HepG2 (cell line): Measurements from ENCODE around the gene SETD1B. TPM values are rescaled to one million over a fixed set of nuclear protein-coding genes. Genes with fewer than 3 reads are reported as not detected.

Experiments
- ASH2L ChIP-seq: fragments of 300-600, 200-600 bp; sonication (generic); IDR thresholded peaks from 2 replicates; pipeline ENCODE4 v1.7.0; 2017; ENCODE audit warnings: low read depth, mild to moderate bottlenecking, moderate library complexity, mixed read lengths, low read length; ENCODE audit not compliant: insufficient read length
- BATF2 ChIP-seq: sonication (generic); formaldehyde crosslinking; IDR thresholded peaks from 2 replicates; pipeline ENCODE4 v1.8.0; 2022; ENCODE audit warnings: mild to moderate bottlenecking, missing genetic modification reagents, moderate library complexity
- EZH2 ChIP-seq: conservative IDR thresholded peaks from 2 replicates; pipeline ENCODE4 v1.6.1; 2012; ENCODE audit warnings: mild to moderate bottlenecking, low read depth, low read length, moderate library complexity
- FIP1L1 ChIP-seq: fragments of 200-400 bp; formaldehyde crosslinking; IDR thresholded peaks from 2 replicates; pipeline ENCODE4 v1.6.1; 2018; ENCODE audit warnings: low read depth, mild to moderate bottlenecking, low read length, moderate library complexity, borderline replicate concordance; ENCODE audit not compliant: insufficient read depth
- FOXC1 ChIP-seq: sonication (generic); formaldehyde crosslinking; IDR thresholded peaks from 2 replicates; pipeline ENCODE4 v1.8.0; 2022; ENCODE audit warnings: mild to moderate bottlenecking, missing genetic modification reagents, borderline replicate concordance
- GATA4 ChIP-seq: sonication (generic); IDR thresholded peaks from 2 replicates; pipeline ENCODE4 v1.6.1; 2016; ENCODE audit warnings: antibody characterized with exemption, low read depth, borderline replicate concordance
- GLI4 ChIP-seq: sonication (generic); formaldehyde crosslinking; IDR thresholded peaks from 2 replicates; pipeline ENCODE4 v1.5.1; 2020; ENCODE audit warnings: missing genetic modification reagents, mild to moderate bottlenecking, moderate library complexity, borderline replicate concordance
- IRF9 ChIP-seq: sonication (generic); formaldehyde crosslinking; IDR thresholded peaks from 2 replicates; pipeline ENCODE4 v1.8.0; 2022; ENCODE audit warnings: missing genetic modification reagents, mild to moderate bottlenecking, borderline replicate concordance
- JUNB ChIP-seq: sonication (generic); formaldehyde crosslinking; IDR thresholded peaks from 2 replicates; pipeline ENCODE4 v1.8.0; 2022; ENCODE audit warnings: missing genetic modification reagents, mild to moderate bottlenecking, borderline replicate concordance
- KMT2B ChIP-seq: IDR thresholded peaks from 2 replicates; pipeline ENCODE4 v1.6.1; 2016; ENCODE audit warnings: missing genetic modification reagents, missing compliant biosample characterization
- NFYC ChIP-seq: IDR thresholded peaks from 2 replicates; pipeline ENCODE4 v1.6.1; 2016; ENCODE audit warnings: missing genetic modification reagents, missing compliant biosample characterization
- NPAS2 ChIP-seq: sonication (generic); formaldehyde crosslinking; IDR thresholded peaks from 2 replicates; pipeline ENCODE4 v1.8.0; 2022; ENCODE audit warnings: mild to moderate bottlenecking, missing genetic modification reagents, borderline replicate concordance
- ONECUT2 ChIP-seq: sonication (generic); formaldehyde crosslinking; IDR thresholded peaks from 2 replicates; pipeline ENCODE4 v1.4.0; 2020; ENCODE audit warnings: missing genetic modification reagents
- PHB2 ChIP-seq: fragments of 450-650 bp; IDR thresholded peaks from 2 replicates; pipeline ENCODE4 v1.6.1; 2018; ENCODE audit not compliant: partially characterized antibody
- SP2 ChIP-seq: sonication (generic); formaldehyde crosslinking; IDR thresholded peaks from 2 replicates; pipeline ENCODE4 v1.5.1; 2020; ENCODE audit warnings: mild to moderate bottlenecking, missing genetic modification reagents
- STAT5B ChIP-seq: sonication (generic); formaldehyde crosslinking; IDR thresholded peaks from 2 replicates; pipeline ENCODE4 v1.4.0; 2020; ENCODE audit warnings: missing genetic modification reagents
- TBX2 ChIP-seq: sonication (generic); formaldehyde crosslinking; IDR thresholded peaks from 2 replicates; pipeline ENCODE4 v1.5.0; 2020; ENCODE audit warnings: missing genetic modification reagents, mild to moderate bottlenecking, borderline replicate concordance
- U2AF1 ChIP-seq: fragments of 200-400 bp; formaldehyde crosslinking; optimal IDR thresholded peaks from 2 replicates; pipeline ENCODE3; 2017; ENCODE audit warnings: mild to moderate bottlenecking, low read depth, low read length
- ZBTB2 ChIP-seq: sonication (generic); formaldehyde crosslinking; IDR thresholded peaks from 2 replicates; pipeline ENCODE4 v1.8.0; 2022; ENCODE audit warnings: low read depth, missing genetic modification reagents
- ZBTB33 ChIP-seq: sonication (generic); formaldehyde crosslinking; IDR thresholded peaks from 2 replicates; pipeline ENCODE4 v1.4.0; 2020; ENCODE audit warnings: missing genetic modification reagents
- ZNF263 ChIP-seq: sonication (generic); formaldehyde crosslinking; IDR thresholded peaks from 2 replicates; pipeline ENCODE4 v1.4.0; 2020; ENCODE audit warnings: missing genetic modification reagents
- ZNF629 ChIP-seq: sonication (generic); formaldehyde crosslinking; conservative IDR thresholded peaks from 2 replicates; pipeline ENCODE4 v1.5.0; 2020; ENCODE audit warnings: missing genetic modification reagents
- ZNF788 ChIP-seq: sonication (generic); formaldehyde crosslinking; IDR thresholded peaks from 2 replicates; pipeline ENCODE4 v1.5.0; 2020; ENCODE audit warnings: mild to moderate bottlenecking, missing genetic modification reagents, borderline replicate concordance
- ZNF816 ChIP-seq: sonication (generic); formaldehyde crosslinking; IDR thresholded peaks from 2 replicates; pipeline ENCODE4 v1.8.0; 2022; ENCODE audit warnings: missing genetic modification reagents, mild to moderate bottlenecking, borderline replicate concordance
- ZSCAN30 ChIP-seq: sonication (generic); formaldehyde crosslinking; IDR thresholded peaks from 2 replicates; pipeline ENCODE4 v1.5.0; 2020; ENCODE audit warnings: mild to moderate bottlenecking, missing genetic modification reagents
- polyA plus RNA-seq, 8 experiments: library from polyadenylated mRNA; depleted of rRNA in 3 of 8; stranded (reverse) in 7 of 8; unstranded in 1 of 8; fragments of >200 nt; fragmentation: Illumina TruSeq in 4 of 8; extraction: Trizol in 4 of 8; gene quantifications; 2 replicates each; pipeline versions ENCODE4 v1.2.1 to v1.2.3, GENCODE V29; 2011 to 2016; ENCODE audit warnings: low read depth in 4 of 8, missing spikeins in 1 of 8, mixed read lengths in 1 of 8; ENCODE audit not compliant: insufficient read depth in 1 of 8
- total RNA-seq, 5 experiments: library from RNA; depleted of rRNA; stranded (reverse); fragments of >200 nt; fragmentation: Illumina TruSeq; extraction: Trizol; gene quantifications; 2 replicates each; pipeline ENCODE4 v1.2.3, GENCODE V29; 2016; ENCODE audit warnings: low read depth in 1 of 5

Gene SETD1B
- total and polyA plus RNA-seq, 2 of the 13 experiments (the other 11 are each of a cell fraction or from before 2014, with no cell fraction given) = 1.1 to 1.4 TPM

GRCh38 chr12:121776190-121777098 lies 27.4 kb upstream of the SETD1B start (continued):
- TF ChIP-seq U2AF1 (no peak), IRF9 (CRISPR knock-in tag) (no peak), ZNF788 (CRISPR knock-in tag) (no peak), ZNF629 (CRISPR knock-in tag) (no peak), NFYC (CRISPR knock-in tag) (0 out of 2 replicates have a peak, but pooled peaks have one; percentile 5), SP2 (CRISPR knock-in tag) (no peak), ASH2L (no peak), EZH2 (no peak), BATF2 (CRISPR knock-in tag) (no peak), JUNB (CRISPR knock-in tag) (no peak), ZBTB33 (CRISPR knock-in tag) (peak; percentile 24; the same call in 1 of the 2 replicates), KMT2B (CRISPR knock-in tag) (no peak), ZBTB2 (CRISPR knock-in tag) (no peak), STAT5B (CRISPR knock-in tag) (no peak), GLI4 (no peak), ZSCAN30 (CRISPR knock-in tag) (no peak), PHB2 (no peak), TBX2 (CRISPR knock-in tag) (0 out of 2 replicates have a peak, but pooled peaks have one; percentile 26), ZNF263 (CRISPR knock-in tag) (no peak), ONECUT2 (CRISPR knock-in tag) (no peak), FIP1L1 (no peak), NPAS2 (CRISPR knock-in tag) (no peak), FOXC1 (CRISPR knock-in tag) (no peak), GATA4 (no peak), ZNF816 (CRISPR knock-in tag) (no peak)
